Measurements from ENCODE around the gene NDUFS1. TPM values are rescaled to one million over a fixed set of nuclear protein-coding genes. Genes with fewer than 3 reads are reported as not detected.

Gene NDUFS1
- total RNA-seq, 1 donor from 2014 or later: 265 TPM

- no peak for DNase-seq (ENCODE audit: low read depth)
Measured at GRCh38 chr2:206069417-206069816, 89.8 kb downstream of the NDUFS1 start.

DNA sequence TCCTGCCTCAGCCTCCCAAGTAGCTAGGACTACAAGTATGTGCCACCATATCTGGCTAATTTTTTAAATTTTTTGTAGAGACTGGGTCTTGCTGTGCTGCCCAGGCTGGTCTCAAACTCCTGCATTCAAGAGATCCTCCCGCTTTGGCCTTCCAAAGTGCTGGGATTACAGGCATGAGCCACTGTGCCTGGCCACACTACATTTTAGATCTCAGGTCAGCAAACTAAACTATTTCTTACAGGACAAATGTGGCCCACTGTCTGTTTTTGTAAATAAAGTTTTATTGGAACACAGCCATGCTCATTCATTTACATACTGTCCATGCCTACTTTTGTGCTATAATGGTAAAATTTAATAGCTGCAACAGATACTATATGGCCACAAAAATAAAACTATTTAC, 91.0 kb downstream of the NDUFS1 start:
- no peak for DNase-seq (ENCODE audit: low read depth)

Other genes starting within 250 kb of the NDUFS1 start
- gene INO80D, start 73.3 kb downstream of the NDUFS1 start, total RNA-seq: 6.2 and 6.4 TPM in 2 replicates
- gene EEF1B2, start 451 bp upstream of the NDUFS1 start, total RNA-seq: 319 and 335 TPM in 2 replicates
- gene ZDBF2, start 115.2 kb upstream of the NDUFS1 start, total RNA-seq: 23.4 and 30.1 TPM in 2 replicates

Data from myocyte (in vitro differentiated cells).